ENCODE data around the gene PRXL2B.

The PRXL2B gene

GRCh38 chr1:2584686-2585317 lies 1.8 kb upstream of the PRXL2B start:
- Histone ChIP-seq H3K4me1 (ENCODE audit: control insufficient read depth, low read depth, low read length) (no peaks in the 10 kb centered on the region), H2BK5ac (ENCODE audit: low read length) (no peak overlapping the region), H2AK5ac (ENCODE audit: low read length) (no peak overlapping the region), H3K4me2 (ENCODE audit: low read length) (no peak overlapping the region), H4K8ac (ENCODE audit: low read depth, low read length) (no peak overlapping the region), H3K23ac (ENCODE audit: low read length) (no peak overlapping the region), H2BK120ac (ENCODE audit: low read depth, low read length) (no peak overlapping the region), H3K27me3 (ENCODE audit: insufficient read depth, low read length, poor library complexity) (no peaks in the 10 kb centered on the region), H3K9ac (ENCODE audit: low read length) (no peak overlapping the region), H3K36me3 (ENCODE audit: control insufficient read depth, insufficient read depth, low read length) (no peaks in the 10 kb centered on the region), H2BK15ac (replicated peaks; ENCODE audit: low read depth) (no peak overlapping the region), H3K4me3 (ENCODE audit: low read length) (no peak overlapping the region), H3K4ac (ENCODE audit: low read depth, low read length) (no peak overlapping the region), H3K79me2 (ENCODE audit: control insufficient read depth, insufficient read depth, low read length) (no peaks in the 10 kb centered on the region), H3K27ac (ENCODE audit: low read depth, low read length) (no peak overlapping the region), H3K56ac (ENCODE audit: low read length) (peak overlapping the region; percentile 97), H3K79me1 (ENCODE audit: low read length) (no peaks in the 10 kb centered on the region), H4K5ac (ENCODE audit: low read length) (no peak overlapping the region), H3K18ac (ENCODE audit: low read length) (no peak overlapping the region)
- WGBS (ENCODE audit: extremely low coverage, insufficient coverage, low lambda C conversion rate) = no CpG with 5 or more reads among the region's 12 CpGs
- DNase-seq = no peak

GRCh38 chr1:2585318-2586092 lies 1.1 kb upstream of the PRXL2B start:
- H3K23ac ChIP-seq (ENCODE audit: low read length) = no peak overlapping the region
- H4K8ac ChIP-seq (ENCODE audit: low read depth, low read length) = no peak overlapping the region
- no peaks in the 10 kb centered on the region for H3K36me3 ChIP-seq (ENCODE audit: control insufficient read depth, insufficient read depth, low read length)
- H3K79me2 ChIP-seq (ENCODE audit: control insufficient read depth, insufficient read depth, low read length) = no peaks in the 10 kb centered on the region
- H3K27ac ChIP-seq (ENCODE audit: low read depth, low read length) = peak overlapping the region; percentile 1
- H3K4me3 ChIP-seq (ENCODE audit: low read length) = peak overlapping the region; percentile 75
- H3K27me3 ChIP-seq (ENCODE audit: insufficient read depth, low read length, poor library complexity) = no peaks in the 10 kb centered on the region
- H4K5ac ChIP-seq (ENCODE audit: low read length) = no peak overlapping the region
- H3K4me2 ChIP-seq (ENCODE audit: low read length) = peak overlapping the region; percentile 85
- H3K56ac ChIP-seq (ENCODE audit: low read length) = peak overlapping the region; percentile 97
- H3K4ac ChIP-seq (ENCODE audit: low read depth, low read length) = peak overlapping the region; percentile 90
- H3K79me1 ChIP-seq (ENCODE audit: low read length) = no peaks in the 10 kb centered on the region
- no peak overlapping the region for H2BK120ac ChIP-seq (ENCODE audit: low read depth, low read length)
- H2BK5ac ChIP-seq (ENCODE audit: low read length) = no peak overlapping the region
- no peaks in the 10 kb centered on the region for H3K4me1 ChIP-seq (ENCODE audit: control insufficient read depth, low read depth, low read length)
- WGBS (ENCODE audit: extremely low coverage, insufficient coverage, low lambda C conversion rate) = no CpG with 5 or more reads among the region's 28 CpGs
- peak overlapping the region; percentile 94 for H3K9ac ChIP-seq (ENCODE audit: low read length)
- DNase-seq = peak; percentile 62
- no peak overlapping the region for H2AK5ac ChIP-seq (ENCODE audit: low read length)
- H2BK15ac ChIP-seq (replicated peaks; ENCODE audit: low read depth) = no peak overlapping the region
- H3K18ac ChIP-seq (ENCODE audit: low read length) = peak overlapping the region; percentile 93

- peak overlapping the region; percentile 66 for H3K4me3 ChIP-seq (ENCODE audit: low read length)
- no CpG with 5 or more reads among the region's 52 CpGs for WGBS (ENCODE audit: extremely low coverage, insufficient coverage, low lambda C conversion rate)
These were observed 688 bp downstream of the PRXL2B start for GRCh38 chr1:2587071-2587859.

GRCh38 chr1:2587860-2588571 lies 1.4 kb downstream of the PRXL2B start:
- Histone ChIP-seq H3K56ac (ENCODE audit: low read length) (no peak overlapping the region), H3K27ac (ENCODE audit: low read depth, low read length) (no peak overlapping the region), H3K4me2 (ENCODE audit: low read length) (no peak overlapping the region), H3K79me1 (ENCODE audit: low read length) (no peaks in the 10 kb centered on the region), H4K5ac (ENCODE audit: low read length) (no peak overlapping the region), H2BK5ac (ENCODE audit: low read length) (no peak overlapping the region), H3K36me3 (ENCODE audit: control insufficient read depth, insufficient read depth, low read length) (no peaks in the 10 kb centered on the region), H2AK5ac (ENCODE audit: low read length) (no peak overlapping the region), H3K27me3 (ENCODE audit: insufficient read depth, low read length, poor library complexity) (no peaks in the 10 kb centered on the region), H3K4me1 (ENCODE audit: control insufficient read depth, low read depth, low read length) (no peaks in the 10 kb centered on the region), H3K23ac (ENCODE audit: low read length) (no peak overlapping the region), H2BK120ac (ENCODE audit: low read depth, low read length) (no peak overlapping the region), H3K4me3 (ENCODE audit: low read length) (no peak overlapping the region), H3K18ac (ENCODE audit: low read length) (no peak overlapping the region), H3K4ac (ENCODE audit: low read depth, low read length) (no peak overlapping the region), H3K79me2 (ENCODE audit: control insufficient read depth, insufficient read depth, low read length) (no peaks in the 10 kb centered on the region), H4K8ac (ENCODE audit: low read depth, low read length) (no peak overlapping the region), H3K9ac (ENCODE audit: low read length) (no peak overlapping the region), H2BK15ac (replicated peaks; ENCODE audit: low read depth) (no peak overlapping the region)
- DNase-seq = no peak
- no CpG with 5 or more reads among the region's 19 CpGs for WGBS (ENCODE audit: extremely low coverage, insufficient coverage, low lambda C conversion rate)

More at GRCh38 chr1:2587071-2587859, 688 bp downstream of the PRXL2B start:
- Histone ChIP-seq H2BK120ac (ENCODE audit: low read depth, low read length) (no peak overlapping the region), H4K8ac (ENCODE audit: low read depth, low read length) (no peak overlapping the region), H2BK5ac (ENCODE audit: low read length) (no peak overlapping the region), H3K79me2 (ENCODE audit: control insufficient read depth, insufficient read depth, low read length) (no peaks in the 10 kb centered on the region), H3K27me3 (ENCODE audit: insufficient read depth, low read length, poor library complexity) (no peaks in the 10 kb centered on the region), H3K23ac (ENCODE audit: low read length) (peak overlapping the region; percentile 66), H3K18ac (ENCODE audit: low read length) (no peak overlapping the region), H2BK15ac (replicated peaks; ENCODE audit: low read depth) (no peak overlapping the region), H3K4ac (ENCODE audit: low read depth, low read length) (no peak overlapping the region), H2AK5ac (ENCODE audit: low read length) (no peak overlapping the region), H3K36me3 (ENCODE audit: control insufficient read depth, insufficient read depth, low read length) (no peaks in the 10 kb centered on the region), H3K27ac (ENCODE audit: low read depth, low read length) (no peak overlapping the region), H3K4me2 (ENCODE audit: low read length) (peak overlapping the region; percentile 70), H4K5ac (ENCODE audit: low read length) (no peak overlapping the region), H3K9ac (ENCODE audit: low read length) (peak overlapping the region; percentile 84), H3K79me1 (ENCODE audit: low read length) (no peaks in the 10 kb centered on the region), H3K4me1 (ENCODE audit: control insufficient read depth, low read depth, low read length) (no peaks in the 10 kb centered on the region), H3K56ac (ENCODE audit: low read length) (peak overlapping the region; percentile 97)
- peak; percentile 34 for DNase-seq

- Histone ChIP-seq H3K18ac (ENCODE audit: low read length) (no peak overlapping the region), H3K4me1 (ENCODE audit: control insufficient read depth, low read depth, low read length) (no peaks in the 10 kb centered on the region), H3K9ac (ENCODE audit: low read length) (no peak overlapping the region), H3K4me3 (ENCODE audit: low read length) (no peak overlapping the region), H3K27me3 (ENCODE audit: insufficient read depth, low read length, poor library complexity) (no peaks in the 10 kb centered on the region), H3K4ac (ENCODE audit: low read depth, low read length) (no peak overlapping the region), H2BK120ac (ENCODE audit: low read depth, low read length) (no peak overlapping the region), H4K5ac (ENCODE audit: low read length) (no peak overlapping the region), H3K79me2 (ENCODE audit: control insufficient read depth, insufficient read depth, low read length) (no peaks in the 10 kb centered on the region), H3K56ac (ENCODE audit: low read length) (no peak overlapping the region), H2BK5ac (ENCODE audit: low read length) (no peak overlapping the region), H4K8ac (ENCODE audit: low read depth, low read length) (no peak overlapping the region), H2BK15ac (replicated peaks; ENCODE audit: low read depth) (no peak overlapping the region), H3K27ac (ENCODE audit: low read depth, low read length) (no peak overlapping the region), H3K4me2 (ENCODE audit: low read length) (no peak overlapping the region), H3K23ac (ENCODE audit: low read length) (no peak overlapping the region), H2AK5ac (ENCODE audit: low read length) (no peak overlapping the region), H3K79me1 (ENCODE audit: low read length) (no peaks in the 10 kb centered on the region), H3K36me3 (ENCODE audit: control insufficient read depth, insufficient read depth, low read length) (no peaks in the 10 kb centered on the region)
- DNase-seq = no peak
- WGBS (ENCODE audit: extremely low coverage, insufficient coverage, low lambda C conversion rate) = no CpG with 5 or more reads among the region's 23 CpGs
These were observed 2.3 kb downstream of the PRXL2B start for GRCh38 chr1:2588661-2589430.
